WTC11 (cell line): ENCODE measurements around the gene FAM3B. TPM values are rescaled to one million over a fixed set of nuclear protein-coding genes. Genes with fewer than 3 reads are reported as not detected.

Experiments
- ATAC-seq: fragments of 200-7000 bp; cut with Tn5 transposase; 2 replicates; pipeline ENCODE4 v1.10.0; 2021; ENCODE audit warnings: mild to moderate bottlenecking, moderate library complexity
- CTCF ChIA-PET: fragments of 300-600 bp; sonication (Branson Sonifier 250); formaldehyde crosslinking; loops from one replicate; lab custom pipeline; 2021; ENCODE audit warnings: antibody characterized with exemption; lab: Charles Lee
- POLR2A ChIA-PET: fragments of 350-600 bp; sonication (Branson Sonifier 250); formaldehyde crosslinking; loops from one replicate; lab custom pipeline; 2021; ENCODE audit warnings: antibody characterized with exemption; lab: Charles Lee
- DNase-seq: peaks from one replicate; pipeline ENCODE4 v3.0.0; 2021; ENCODE audit warnings: low spot score
- H3K27ac Mint-ChIP-seq: 2 replicates; pipeline ENCODE4 v1.8.0; 2021; ENCODE audit warnings: mixed read lengths
- H3K27me3 Mint-ChIP-seq: 2 replicates; pipeline ENCODE4 v1.8.0; 2021; ENCODE audit warnings: low read depth, mild to moderate bottlenecking, moderate library complexity, mixed read lengths
- H3K36me3 Mint-ChIP-seq: 2 replicates; pipeline ENCODE4 v1.8.0; 2021; ENCODE audit warnings: mixed read lengths
- H3K4me1 Mint-ChIP-seq: 2 replicates; pipeline ENCODE4 v1.8.0; 2022; ENCODE audit warnings: mixed read lengths
- H3K4me3 Mint-ChIP-seq: 2 replicates; pipeline ENCODE4 v1.8.0; 2021; ENCODE audit warnings: mild to moderate bottlenecking, moderate library complexity, mixed read lengths
- H3K9me3 Mint-ChIP-seq: 2 replicates; pipeline ENCODE4 v1.8.0; 2021; ENCODE audit warnings: mixed read lengths
- ARID4B ChIP-seq: sonication (generic); formaldehyde crosslinking; IDR thresholded peaks from 2 replicates; pipeline ENCODE4 v1.8.0; 2023; ENCODE audit warnings: missing genetic modification reagents, mild to moderate bottlenecking, borderline replicate concordance
- E2F5 ChIP-seq: sonication (generic); formaldehyde crosslinking; IDR thresholded peaks from 2 replicates; pipeline ENCODE4 v1.8.1; 2022; ENCODE audit warnings: mild to moderate bottlenecking, moderate library complexity, missing genetic modification reagents
- ESRRA ChIP-seq: sonication (generic); formaldehyde crosslinking; IDR thresholded peaks from 2 replicates; pipeline ENCODE4 v1.8.1; 2022; ENCODE audit warnings: mild to moderate bottlenecking, missing genetic modification reagents, borderline replicate concordance
- FOXK1 ChIP-seq: sonication (generic); formaldehyde crosslinking; IDR thresholded peaks from 2 replicates; pipeline ENCODE4 v1.8.0; 2022; ENCODE audit warnings: mild to moderate bottlenecking, moderate library complexity, missing genetic modification reagents
- GTF2I ChIP-seq: fragments of 250-450 bp; sonication (Bioruptor Pico); conservative IDR thresholded peaks from 2 replicates; pipeline ENCODE4 v1.4.0; 2021; ENCODE audit warnings: mild to moderate bottlenecking
- JAZF1 ChIP-seq: fragments of 250-450 bp; sonication (Bioruptor Pico); IDR thresholded peaks from 2 replicates; pipeline ENCODE4 v1.9.0; 2021; ENCODE audit warnings: moderate library complexity, mild to moderate bottlenecking, inconsistent platforms
- KAT7 ChIP-seq: sonication (generic); formaldehyde crosslinking; IDR thresholded peaks from 2 replicates; pipeline ENCODE4 v1.8.1; 2023; ENCODE audit warnings: missing genetic modification reagents, mild to moderate bottlenecking, borderline replicate concordance
- OVOL2 ChIP-seq: fragments of 250-450 bp; sonication (Bioruptor Pico); IDR thresholded peaks from 2 replicates; pipeline ENCODE4 v1.9.0; 2021; ENCODE audit warnings: mild to moderate bottlenecking, borderline replicate concordance
- SMAD3 ChIP-seq: sonication (generic); formaldehyde crosslinking; IDR thresholded peaks from 2 replicates; pipeline ENCODE4 v1.8.0; 2022; ENCODE audit warnings: missing genetic modification reagents, mild to moderate bottlenecking, borderline replicate concordance
- SP1 ChIP-seq: sonication (generic); formaldehyde crosslinking; conservative IDR thresholded peaks from 2 replicates; pipeline ENCODE4 v1.8.1; 2022; ENCODE audit warnings: missing genetic modification reagents
- STAT6 ChIP-seq: sonication (generic); formaldehyde crosslinking; conservative IDR thresholded peaks from 2 replicates; pipeline ENCODE4 v1.8.1; 2023; ENCODE audit warnings: mild to moderate bottlenecking, low read depth, missing genetic modification reagents, moderate library complexity
- TEAD4 ChIP-seq: sonication (generic); formaldehyde crosslinking; IDR thresholded peaks from 2 replicates; pipeline ENCODE4 v1.8.0; 2022; ENCODE audit warnings: mild to moderate bottlenecking, missing genetic modification reagents
- ZBTB21 ChIP-seq: sonication (generic); formaldehyde crosslinking; IDR thresholded peaks from 2 replicates; pipeline ENCODE4 v1.8.1; 2023; ENCODE audit warnings: mild to moderate bottlenecking, missing genetic modification reagents, borderline replicate concordance
- ZNF317 ChIP-seq: sonication (generic); formaldehyde crosslinking; IDR thresholded peaks from 2 replicates; pipeline ENCODE4 v1.8.1; 2023; ENCODE audit warnings: low read depth, mild to moderate bottlenecking, moderate library complexity, missing genetic modification reagents, borderline replicate concordance
- ZNF396 ChIP-seq: fragments of 250-450 bp; sonication (Bioruptor Pico); IDR thresholded peaks from 2 replicates; pipeline ENCODE4 v1.8.0; 2021; ENCODE audit warnings: mild to moderate bottlenecking, moderate library complexity, borderline replicate concordance
- ZNF532 ChIP-seq: fragments of 250-450 bp; sonication (Bioruptor Pico); IDR thresholded peaks from 2 replicates; pipeline ENCODE4 v1.9.0; 2021; ENCODE audit warnings: mild to moderate bottlenecking, borderline replicate concordance
- total RNA-seq: library from RNA; stranded (reverse); gene quantifications from 3 replicates; pipeline ENCODE4 v1.2.3, GENCODE V29; 2021
- TF ChIP-seq, protein P1 (sequence below): sonication (generic); formaldehyde crosslinking; IDR thresholded peaks from 2 replicates; pipeline ENCODE4 v1.8.0; 2022; ENCODE audit warnings: mild to moderate bottlenecking, missing genetic modification reagents

The FAM3B gene
- total RNA-seq, 1 experiment from 2014 or later: 1.4 TPM

DNA sequence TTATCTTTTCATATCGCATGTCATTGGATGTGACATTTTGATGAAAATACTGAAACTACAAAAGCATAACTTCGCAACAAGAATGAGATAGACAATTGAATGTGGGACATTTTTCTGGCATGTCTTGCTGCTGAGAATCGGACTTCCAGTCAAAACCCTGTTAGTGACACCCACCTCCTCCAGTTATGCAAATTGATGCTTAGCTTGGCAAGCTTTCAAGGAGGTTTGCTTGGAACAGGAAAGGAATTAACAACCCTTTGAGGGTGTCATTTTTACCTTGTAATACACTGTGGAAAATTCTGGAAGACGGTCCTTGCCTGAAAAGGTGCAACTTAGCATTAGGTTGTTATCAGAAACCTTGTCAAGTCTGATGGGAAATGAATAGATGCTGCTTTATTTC, 38.8 kb upstream of the FAM3B start:
- ChIA-PET POLR2A (no interaction called here), CTCF (interaction anchor here (0.6 kb wide), 1 partner anchor 111 kb away, joined by 3 read pairs; no protein-coding TSS in a partner anchor)
- DNase-seq (no peak), ATAC-seq (no peak)
- TF ChIP-seq OVOL2 (no peak), ZNF396 (no peak), FOXK1 (CRISPR knock-in tag) (no peak), TEAD4 (no peak), ZNF317 (CRISPR knock-in tag) (no peak), STAT6 (CRISPR knock-in tag) (no peak)
- H3K36me3 Mint-ChIP-seq: peaks cover 28% of the 10 kb centered on the region
- H3K27me3 Mint-ChIP-seq: peaks cover 1% of the 10 kb centered on the region; the same call in 1 of the 2 replicates
- H3K9me3 Mint-ChIP-seq: peaks cover 21% of the 10 kb centered on the region
- no peak overlapping the region for H3K4me3 Mint-ChIP-seq
- H3K4me1 Mint-ChIP-seq: peaks cover 30% of the 10 kb centered on the region
- H3K27ac Mint-ChIP-seq: peak overlapping the region; percentile 60; the same call in 1 of the 2 replicates

DNA sequence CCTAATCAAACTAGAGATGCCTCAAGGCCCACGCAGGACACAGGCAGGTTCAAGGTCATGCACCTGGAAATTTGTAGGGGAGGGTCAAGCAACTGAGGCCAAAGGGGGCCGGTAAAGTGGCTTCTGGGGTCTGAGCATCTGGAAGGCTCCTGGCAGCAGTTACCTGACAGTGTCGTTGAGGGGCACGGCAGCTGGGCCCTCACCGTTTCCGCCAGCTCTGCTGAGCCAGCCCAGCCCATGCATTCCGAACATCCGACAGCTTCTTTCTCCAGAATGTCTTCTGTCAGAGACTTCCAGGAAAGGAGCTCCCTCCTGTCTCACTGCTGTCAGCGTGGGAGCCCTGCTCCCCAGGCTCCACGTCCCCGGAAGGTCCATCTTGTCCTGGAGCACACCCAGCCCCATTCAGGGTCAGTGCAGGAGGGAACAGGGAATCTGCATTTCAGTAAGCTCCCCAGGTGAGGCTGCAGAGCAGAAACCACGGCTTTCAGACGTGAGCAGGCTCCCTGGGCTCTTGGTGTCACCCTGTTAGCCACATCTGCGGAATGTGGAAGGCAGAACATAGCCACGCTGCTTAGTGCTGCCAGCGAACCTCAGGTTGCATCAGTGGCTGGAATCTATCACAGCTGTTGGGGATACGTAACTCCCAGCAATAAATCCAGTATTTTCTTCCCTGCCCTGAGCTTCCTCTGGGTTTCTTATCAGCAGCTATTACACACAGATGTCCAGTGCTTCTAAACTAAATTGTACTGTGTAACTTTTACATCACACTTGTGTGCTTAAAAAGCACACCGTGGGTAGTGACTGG, 36.3 kb upstream of the FAM3B start:
- Mint-ChIP-seq H3K9me3 (no peaks in the 10 kb centered on the region), H3K27ac (no peak overlapping the region), H3K4me1 (peaks cover 24% of the 10 kb centered on the region), H3K27me3 (no peaks in the 10 kb centered on the region), H3K4me3 (no peak overlapping the region), H3K36me3 (peaks cover 7% of the 10 kb centered on the region)
- POLR2A ChIA-PET: no interaction called here
- no peak for ATAC-seq
- DNase-seq: no peak
- CTCF ChIA-PET: interaction anchor here (1.4 to 1.6 kb wide), 2 partner anchors 89 to 332 kb away, joined by 4 to 7 read pairs; no protein-coding TSS in a partner anchor
- no peak for TF ChIP-seq JAZF1
- no peak for TF ChIP-seq ARID4B
- no peak for TF ChIP-seq E2F5
- no peak for TF ChIP-seq KAT7 (CRISPR knock-in tag)
- TF ChIP-seq SP1 (CRISPR knock-in tag): no peak
- TF ChIP-seq ESRRA (CRISPR knock-in tag): no peak
- no peak for TF ChIP-seq GTF2I (CRISPR knock-in tag)
- no peak for TF ChIP-seq ZBTB21
- TF ChIP-seq, protein P1, sequence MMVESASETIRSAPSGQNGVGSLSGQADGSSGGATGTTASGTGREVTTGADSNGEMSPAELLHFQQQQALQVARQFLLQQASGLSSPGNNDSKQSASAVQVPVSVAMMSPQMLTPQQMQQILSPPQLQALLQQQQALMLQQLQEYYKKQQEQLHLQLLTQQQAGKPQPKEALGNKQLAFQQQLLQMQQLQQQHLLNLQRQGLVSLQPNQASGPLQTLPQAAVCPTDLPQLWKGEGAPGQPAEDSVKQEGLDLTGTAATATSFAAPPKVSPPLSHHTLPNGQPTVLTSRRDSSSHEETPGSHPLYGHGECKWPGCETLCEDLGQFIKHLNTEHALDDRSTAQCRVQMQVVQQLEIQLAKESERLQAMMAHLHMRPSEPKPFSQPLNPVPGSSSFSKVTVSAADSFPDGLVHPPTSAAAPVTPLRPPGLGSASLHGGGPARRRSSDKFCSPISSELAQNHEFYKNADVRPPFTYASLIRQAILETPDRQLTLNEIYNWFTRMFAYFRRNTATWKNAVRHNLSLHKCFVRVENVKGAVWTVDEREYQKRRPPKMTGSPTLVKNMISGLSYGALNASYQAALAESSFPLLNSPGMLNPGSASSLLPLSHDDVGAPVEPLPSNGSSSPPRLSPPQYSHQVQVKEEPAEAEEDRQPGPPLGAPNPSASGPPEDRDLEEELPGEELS (CRISPR knock-in tag): no peak
- no peak for TF ChIP-seq SMAD3 (CRISPR knock-in tag)
- no peak for TF ChIP-seq ZNF532 (CRISPR knock-in tag)
